Peyer's patch (tissue), 4 donors: ENCODE data around the gene ADAMTSL3.

Source experiments
- POLR2A ChIP-seq, 2 donors: fragments of 450-650 bp; IDR thresholded peaks; one replicate each; pipeline ENCODE4 v1.5.1; 2017; ENCODE audit warnings: antibody characterized with exemption in 2 of 2, mild to moderate bottlenecking in 2 of 2, moderate library complexity in 2 of 2
- TF ChIP-seq, protein P1 (sequence below), 6 experiments: fragments of 450-650 bp in 4 of 6; fragments of 200-600 bp in 2 of 6; sonication (generic) in 1 of 6; IDR thresholded peaks; one replicate each; pipeline ENCODE4 v1.5.1; 2017 to 2019; ENCODE audit warnings: antibody characterized with exemption in 6 of 6, mild to moderate bottlenecking in 3 of 6, moderate library complexity in 1 of 6

- TF ChIP-seq, protein P1, sequence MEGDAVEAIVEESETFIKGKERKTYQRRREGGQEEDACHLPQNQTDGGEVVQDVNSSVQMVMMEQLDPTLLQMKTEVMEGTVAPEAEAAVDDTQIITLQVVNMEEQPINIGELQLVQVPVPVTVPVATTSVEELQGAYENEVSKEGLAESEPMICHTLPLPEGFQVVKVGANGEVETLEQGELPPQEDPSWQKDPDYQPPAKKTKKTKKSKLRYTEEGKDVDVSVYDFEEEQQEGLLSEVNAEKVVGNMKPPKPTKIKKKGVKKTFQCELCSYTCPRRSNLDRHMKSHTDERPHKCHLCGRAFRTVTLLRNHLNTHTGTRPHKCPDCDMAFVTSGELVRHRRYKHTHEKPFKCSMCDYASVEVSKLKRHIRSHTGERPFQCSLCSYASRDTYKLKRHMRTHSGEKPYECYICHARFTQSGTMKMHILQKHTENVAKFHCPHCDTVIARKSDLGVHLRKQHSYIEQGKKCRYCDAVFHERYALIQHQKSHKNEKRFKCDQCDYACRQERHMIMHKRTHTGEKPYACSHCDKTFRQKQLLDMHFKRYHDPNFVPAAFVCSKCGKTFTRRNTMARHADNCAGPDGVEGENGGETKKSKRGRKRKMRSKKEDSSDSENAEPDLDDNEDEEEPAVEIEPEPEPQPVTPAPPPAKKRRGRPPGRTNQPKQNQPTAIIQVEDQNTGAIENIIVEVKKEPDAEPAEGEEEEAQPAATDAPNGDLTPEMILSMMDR (IDR thresholded peaks at IDR 0.05): no peak
- no peak for TF ChIP-seq POLR2A (IDR thresholded peaks at IDR 0.05)
Measured at GRCh38 chr15:83889995-83890394, 236.1 kb downstream of the ADAMTSL3 start.
